Measurements from ENCODE around the gene SKA1. TPM values are rescaled to one million over a fixed set of nuclear protein-coding genes. Genes with fewer than 3 reads are reported as not detected.
"Not testable (repeated sequence)": the region's sequence is repeated elsewhere in the genome, so short reads cannot be mapped to it uniquely, and the experiment has no call there.

SKA1 gene
- polyA plus RNA-seq, 1 donor, result 10.0 TPM

GRCh38 chr18:50395093-50395492 is 20.2 kb downstream of the SKA1 start:
- DNase-seq, result no peak

GRCh38 chr18:50396005-50396660 is 21.3 kb downstream of the SKA1 start:
- DNase-seq, result no peak

GRCh38 chr18:50397023-50397422 is 22.2 kb downstream of the SKA1 start:
- DNase-seq, result no peak

- DNase-seq, result no peak
Measured at GRCh38 chr18:50398099-50398498, 23.3 kb downstream of the SKA1 start.

- DNase-seq, result no peak
Measured at GRCh38 chr18:50398947-50399346, 24.1 kb downstream of the SKA1 start.

- DNase-seq, result no peak
Measured at GRCh38 chr18:50399582-50399981, 24.7 kb downstream of the SKA1 start.

GRCh38 chr18:50400438-50400837 is 25.6 kb downstream of the SKA1 start:
- not testable (repeated sequence) for DNase-seq

GRCh38 chr18:50401295-50401694 is 26.4 kb downstream of the SKA1 start:
- DNase-seq, result no peak

GRCh38 chr18:50401888-50402287 is 27.0 kb downstream of the SKA1 start:
- DNase-seq, result no peak

GRCh38 chr18:50404752-50405581 is 30.1 kb downstream of the SKA1 start:
- DNase-seq, result not testable (repeated sequence)

- no peak for DNase-seq
Measured at GRCh38 chr18:50405582-50406271, 30.9 kb downstream of the SKA1 start.

GRCh38 chr18:50409236-50409635 is 34.4 kb downstream of the SKA1 start:
- no peak for DNase-seq

- no peak for DNase-seq
Measured at GRCh38 chr18:50410008-50410407, 35.2 kb downstream of the SKA1 start.

GRCh38 chr18:50410894-50411293 is 36.0 kb downstream of the SKA1 start:
- no peak for DNase-seq

GRCh38 chr18:50416832-50417231 is 42.0 kb downstream of the SKA1 start:
- not testable (repeated sequence) for DNase-seq

GRCh38 chr18:50417705-50418104 is 42.9 kb downstream of the SKA1 start:
- not testable (repeated sequence) for DNase-seq

GRCh38 chr18:50418650-50419049 is 43.8 kb downstream of the SKA1 start:
- no peak for DNase-seq

GRCh38 chr18:50422286-50422898 is 47.5 kb downstream of the SKA1 start:
- DNase-seq, result no peak

GRCh38 chr18:50424877-50425690 is 50.2 kb downstream of the SKA1 start:
- DNase-seq, result no peak

- no peak for DNase-seq
Measured at GRCh38 chr18:50427896-50428295, 53.0 kb downstream of the SKA1 start.

- DNase-seq, result no peak
Measured at GRCh38 chr18:50428531-50429206, 53.8 kb downstream of the SKA1 start.

Measured in left kidney (tissue), 2 donors.